ENCODE data around the gene SLC30A3. TPM values are rescaled to one million over a fixed set of nuclear protein-coding genes. Genes with fewer than 3 reads are reported as not detected.

SLC30A3 gene
- total and polyA plus RNA-seq, 2 of the 13 experiments (the other 11 are each of a cell fraction or from before 2014, with no cell fraction given) = 0.38 to 0.79 TPM

GRCh38 chr2:27214941-27215340, 47.9 kb downstream of the SLC30A3 start:
- DNase-seq (ENCODE audit: low spot score) (no peak), FAIRE-seq (no peak), ATAC-seq (no peak)
- POLR2A ChIA-PET = no interaction called here
- H4K20me1 ChIP-seq (ENCODE audit: insufficient read depth, low read length) = no peaks in the 10 kb centered on the region
- no peak overlapping the region for H3K9ac ChIP-seq (ENCODE audit: insufficient read depth, low read depth, low read length)
- no peak for TF ChIP-seq SYNCRIP (IDR thresholded peaks at IDR 0.05; ENCODE audit: insufficient read depth, low read depth, low read length)
- no peaks in the 10 kb centered on the region for H3K9me3 ChIP-seq (ENCODE audit: low read length)
- CTCF ChIA-PET (ENCODE audit: low intra/inter-chr PET ratio, low total read pairs) = no interaction called here
- H3K4me1 ChIP-seq (ENCODE audit: insufficient read depth, low read length) = peaks cover 53% of the 10 kb centered on the region
- no peak overlapping the region for H3K27ac ChIP-seq (ENCODE audit: extremely low read length, insufficient read depth, low read length)
- intact Hi-C loops (cut with micrococcal nuclease; ENCODE audit: unreplicated experiment) (loop anchor here (5.0 kb wide), 1 partner anchor 118 kb away; no protein-coding TSS in a partner anchor), in situ Hi-C loops (cut with HindIII; ENCODE audit: extremely low pct_ligation_motif_present, low pct_unique_long_range_greater_than_20kb) (no loop called here)
- H3K79me2 ChIP-seq (ENCODE audit: insufficient read depth, low read length) = peaks cover 25% of the 10 kb centered on the region
- no peak overlapping the region for H2AFZ ChIP-seq (ENCODE audit: low read length)
- H3K4me2 ChIP-seq (ENCODE audit: low read depth, low read length) = no peak overlapping the region
- 100% methylated on average over 3 of the region's 3 CpGs for WGBS (ENCODE audit: low lambda C conversion rate)
- BruUV-seq (replicated peaks) = no TSS peak
- H3K4me3 ChIP-seq (replicated peaks in 1 of 3; ENCODE audit: insufficient read depth in 1 of 3, low read depth in 2 of 3, low read length in 3 of 3) = no peak overlapping the region
- no peaks in the 10 kb centered on the region; a peak in 1 of 5 replicates for H3K27me3 ChIP-seq (ENCODE audit: control insufficient read depth in 1 of 2, insufficient read depth in 2 of 2, low read length in 2 of 2)
- peaks cover 2 to 36% of the 10 kb centered on the region in 2 experiments; a peak in 4 of 5 replicates for H3K36me3 ChIP-seq (replicated peaks in 1 of 2; ENCODE audit: control insufficient read depth in 1 of 2, insufficient read depth in 2 of 2, low read length in 2 of 2)

- Histone ChIP-seq H3K27ac (ENCODE audit: extremely low read length, insufficient read depth, low read length) (peak overlapping the region; percentile 97), H3K9me3 (ENCODE audit: low read length) (no peaks in the 10 kb centered on the region), H3K9ac (ENCODE audit: insufficient read depth, low read depth, low read length) (peak overlapping the region; percentile 99), H3K36me3 (replicated peaks in 1 of 2; ENCODE audit: control insufficient read depth in 1 of 2, insufficient read depth in 2 of 2, low read length in 2 of 2) (peaks cover 6 to 39% of the 10 kb centered on the region in 2 experiments), H3K4me2 (ENCODE audit: low read depth, low read length) (peak overlapping the region; percentile 99), H3K79me2 (ENCODE audit: insufficient read depth, low read length) (peaks cover 45% of the 10 kb centered on the region), H3K4me1 (ENCODE audit: insufficient read depth, low read length) (peaks cover 65% of the 10 kb centered on the region), H2AFZ (ENCODE audit: low read length) (no peak overlapping the region), H3K27me3 (ENCODE audit: control insufficient read depth in 1 of 2, insufficient read depth in 2 of 2, low read length in 2 of 2) (no peaks in the 10 kb centered on the region; a peak in 1 of 5 replicates), H4K20me1 (ENCODE audit: insufficient read depth, low read length) (no peaks in the 10 kb centered on the region), H3K4me3 (replicated peaks in 1 of 3; ENCODE audit: insufficient read depth in 1 of 3, low read depth in 2 of 3, low read length in 3 of 3) (peak overlapping the region; percentile 87 to 93 (median 89))
- ATAC-seq (peak; percentile 12), FAIRE-seq (no peak), DNase-seq (ENCODE audit: low spot score) (peak; percentile 55)
- ChIA-PET CTCF (ENCODE audit: low intra/inter-chr PET ratio, low total read pairs) (no interaction called here), POLR2A (interaction anchor here (0.6 to 3.0 kb wide), 31 partner anchors 10 to 215 kb away, joined by 3 to 15 read pairs (median 5); partner anchors contain the start of genes ABHD1, AGBL5, CGREF1 and KHK)
- intact Hi-C loops (cut with micrococcal nuclease; ENCODE audit: unreplicated experiment) (loop anchor here (5.0 kb wide), 1 partner anchor 116 kb away; no protein-coding TSS in a partner anchor), in situ Hi-C loops (cut with HindIII; ENCODE audit: extremely low pct_ligation_motif_present, low pct_unique_long_range_greater_than_20kb) (no loop called here)
- WGBS (ENCODE audit: low lambda C conversion rate) = 6% methylated on average over 34 of the region's 34 CpGs
- TSS peak; percentile 63 for BruUV-seq (replicated peaks)
- TF ChIP-seq ZNF816 (CRISPR knock-in tag; IDR thresholded peaks at IDR 0.05; ENCODE audit: borderline replicate concordance) (peak; percentile 8; the same call in 1 of the 2 replicates), PHF21A (CRISPR knock-in tag; IDR thresholded peaks at IDR 0.05) (no peak), ZNF572 (CRISPR knock-in tag; IDR thresholded peaks at IDR 0.05) (no peak; the same call in 1 of the 2 replicates), ZFP41 (CRISPR knock-in tag; IDR thresholded peaks at IDR 0.05; ENCODE audit: borderline replicate concordance) (no peak), HOXA9 (CRISPR knock-in tag; IDR thresholded peaks at IDR 0.05; ENCODE audit: borderline replicate concordance) (0 out of 2 replicates have a peak, but pooled peaks have one; percentile 1), ZNF329 (CRISPR knock-in tag; IDR thresholded peaks at IDR 0.05; ENCODE audit: low read depth) (peak; percentile 16; the same call in 1 of the 2 replicates), ZNF720 (CRISPR knock-in tag; IDR thresholded peaks at IDR 0.05) (0 out of 2 replicates have a peak, but pooled peaks have one; percentile 49), TGIF2 (CRISPR knock-in tag; IDR thresholded peaks at IDR 0.05) (peak; percentile 7; the same call in 1 of the 2 replicates), ZNF180 (CRISPR knock-in tag; IDR thresholded peaks at IDR 0.05; ENCODE audit: borderline replicate concordance, low read depth) (no peak), ZNF776 (CRISPR knock-in tag; IDR thresholded peaks at IDR 0.05) (no peak), CEBPB (IDR thresholded peaks at IDR 0.05; ENCODE audit: borderline replicate concordance, low read depth, low read length) (peak; percentile 67), KDM1A (CRISPR knock-in tag; IDR thresholded peaks at IDR 0.05) (0 out of 2 replicates have a peak, but pooled peaks have one; percentile 3), ZNF10 (CRISPR knock-in tag; IDR thresholded peaks at IDR 0.05; ENCODE audit: borderline replicate concordance, low read depth) (no peak)
- TF ChIP-seq, protein P1, sequence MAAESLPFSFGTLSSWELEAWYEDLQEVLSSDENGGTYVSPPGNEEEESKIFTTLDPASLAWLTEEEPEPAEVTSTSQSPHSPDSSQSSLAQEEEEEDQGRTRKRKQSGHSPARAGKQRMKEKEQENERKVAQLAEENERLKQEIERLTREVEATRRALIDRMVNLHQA (CRISPR knock-in tag; IDR thresholded peaks at IDR 0.05) = 0 out of 2 replicates have a peak, but pooled peaks have one; percentile 17
- TF ChIP-seq, protein P2, sequence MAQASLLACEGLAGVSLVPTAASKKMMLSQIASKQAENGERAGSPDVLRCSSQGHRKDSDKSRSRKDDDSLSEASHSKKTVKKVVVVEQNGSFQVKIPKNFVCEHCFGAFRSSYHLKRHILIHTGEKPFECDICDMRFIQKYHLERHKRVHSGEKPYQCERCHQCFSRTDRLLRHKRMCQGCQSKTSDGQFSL (CRISPR knock-in tag; IDR thresholded peaks at IDR 0.05) = peak; percentile 1; the same call in 1 of the 2 replicates
These were observed 50.0 kb downstream of the SLC30A3 start for GRCh38 chr2:27212626-27213471.
